Endothelial cell of umbilical vein (primary cell): ENCODE measurements around the gene SPEF2. TPM values are rescaled to one million over a fixed set of nuclear protein-coding genes. Genes with fewer than 3 reads are reported as not detected.
"Not testable (repeated sequence)": the region's sequence is repeated elsewhere in the genome, so short reads cannot be mapped to it uniquely, and the experiment has no call there.

Source experiments
- BruUV-seq: library from RNA; stranded (reverse); fragments of 400-500 nt; replicated peaks from 2 replicates; lab custom pipeline; 2021; lab: Mats Ljungman, UMichigan
- CTCF ChIA-PET: fragments of 300-600, 350-600 bp; sonication (Branson Sonifier 250); formaldehyde crosslinking; loops from one replicate; lab custom pipeline; 2021; ENCODE audit warnings: antibody characterized with exemption, inconsistent platforms; lab: Charles Lee
- POLR2A ChIA-PET: fragments of 300-600, 350-600 bp; sonication (Branson Sonifier 250); formaldehyde crosslinking; loops from one replicate; lab custom pipeline; 2021; ENCODE audit warnings: antibody characterized with exemption, inconsistent platforms; lab: Charles Lee
- DNase-seq: peaks from one replicate; pipeline ENCODE4 v3.0.0-alpha.2; 2011; ENCODE audit warnings: low read depth, low spot score
- FAIRE-seq: peaks from 2 replicates; lab custom pipeline; 2011; peaks lifted over from hg19 to GRCh38; lab: Jason Lieb, UNC
- H2AFZ ChIP-seq: 2 replicates; pipeline ENCODE4 v1.6.0; 2012; ENCODE audit warnings: low read depth, low read length, control low read depth, inconsistent platforms
- H3K27ac ChIP-seq: 2 replicates; pipeline ENCODE4 v1.5.1; 2011; ENCODE audit warnings: low read depth, mild to moderate bottlenecking, control low read depth, low read length, moderate library complexity; ENCODE audit not compliant: insufficient read depth
- H3K27me3 ChIP-seq, 2 experiments: 2 replicates each; pipeline versions ENCODE4 v1.6.0 to v1.6.1; 2011; ENCODE audit warnings: low read length in 2 of 2, mixed read lengths in 1 of 2; ENCODE audit not compliant: control insufficient read depth in 2 of 2, insufficient read depth in 2 of 2
- H3K36me3 ChIP-seq, 2 experiments: 2 replicates in 1 of 2; 3 replicates in 1 of 2; pipeline ENCODE4 v1.5.1; 2011; ENCODE audit warnings: low read length in 2 of 2, mild to moderate bottlenecking in 1 of 2, moderate library complexity in 1 of 2; ENCODE audit not compliant: control insufficient read depth in 2 of 2, insufficient read depth in 2 of 2; ENCODE audit errors: extremely low read depth in 1 of 2
- H3K4me1 ChIP-seq: 3 replicates; pipeline ENCODE4 v1.5.1; 2011; ENCODE audit warnings: mild to moderate bottlenecking, low read length; ENCODE audit not compliant: control insufficient read depth, insufficient read depth; ENCODE audit errors: extremely low read depth
- H3K4me2 ChIP-seq: 2 replicates; pipeline ENCODE4 v1.6.1; 2011; ENCODE audit warnings: low read length, control low read depth, mixed read lengths; ENCODE audit not compliant: insufficient read depth
- H3K4me3 ChIP-seq, 3 experiments: fragments of 200-600 bp in 1 of 3; sonication (generic), shearing (Covaris generic) in 1 of 3; replicated peaks in 1 of 3; 2 replicates each; pipeline ENCODE4 v1.5.1; 2011 to 2016; ENCODE audit warnings: control low read depth in 3 of 3, low read length in 3 of 3, mild to moderate bottlenecking in 2 of 3, inconsistent platforms in 1 of 3, low read depth in 1 of 3, moderate library complexity in 1 of 3; ENCODE audit not compliant: insufficient read depth in 1 of 3
- H3K79me2 ChIP-seq: 2 replicates; pipeline ENCODE4 v1.6.0; 2012; ENCODE audit warnings: low read length, inconsistent platforms; ENCODE audit not compliant: control insufficient read depth, insufficient read depth
- H3K9ac ChIP-seq: replicated peaks from 2 replicates; pipeline ENCODE3; 2011; ENCODE audit warnings: low read length, control low read depth; ENCODE audit not compliant: insufficient read depth; ENCODE audit errors: extremely low read depth
- H3K9me1 ChIP-seq: replicated peaks from 3 replicates; pipeline ENCODE4 v1.6.0; 2011; ENCODE audit warnings: mild to moderate bottlenecking, low read length; ENCODE audit not compliant: control insufficient read depth, insufficient read depth; ENCODE audit errors: extremely low read depth
- H3K9me3 ChIP-seq: replicated peaks from 2 replicates; pipeline ENCODE4 v1.5.1; 2012; ENCODE audit warnings: low read length, inconsistent platforms; ENCODE audit not compliant: control insufficient read depth, insufficient read depth
- H4K20me1 ChIP-seq: replicated peaks from 2 replicates; pipeline ENCODE3; 2011; ENCODE audit warnings: mild to moderate bottlenecking, low read length; ENCODE audit not compliant: control insufficient read depth, insufficient read depth; ENCODE audit errors: extremely low read depth
- EZH2 ChIP-seq: IDR thresholded peaks from 2 replicates; pipeline ENCODE4 v1.6.1; 2012; ENCODE audit warnings: borderline replicate concordance, low read depth, mild to moderate bottlenecking, moderate library complexity, low read length, inconsistent platforms; ENCODE audit not compliant: severe bottlenecking
- FOS ChIP-seq: IDR thresholded peaks from 2 replicates; pipeline ENCODE4 v1.6.1; 2011; ENCODE audit warnings: mild to moderate bottlenecking, low read length, moderate library complexity, borderline replicate concordance; ENCODE audit not compliant: insufficient read depth
- GATA2 ChIP-seq: IDR thresholded peaks from 2 replicates; pipeline ENCODE4 v1.7.0; 2011; ENCODE audit warnings: low read depth, mild to moderate bottlenecking, moderate library complexity, mixed read lengths, low read length; ENCODE audit not compliant: insufficient read length, insufficient read depth
- JUN ChIP-seq: IDR thresholded peaks from 2 replicates; pipeline ENCODE4 v1.6.1; 2011; ENCODE audit warnings: borderline replicate concordance, low read depth; ENCODE audit not compliant: insufficient read length, insufficient read depth
- MYC ChIP-seq: IDR thresholded peaks from one replicate; pipeline ENCODE4 v1.6.1; 2011; ENCODE audit warnings: mild to moderate bottlenecking, low read depth, low read length
- POLR2A ChIP-seq: IDR thresholded peaks from 2 replicates; pipeline ENCODE4 v1.6.1; 2012; ENCODE audit warnings: low read depth, mild to moderate bottlenecking, control low read depth, low read length
- POLR2AphosphoS5 ChIP-seq: IDR thresholded peaks from 2 replicates; pipeline ENCODE4 v1.6.1; 2012; ENCODE audit warnings: low read depth, mild to moderate bottlenecking, control low read depth, low read length, moderate library complexity; ENCODE audit not compliant: insufficient read depth
- dilution Hi-C: fragments of 300-500 bp; cut with MboI; formaldehyde crosslinking; loops from one replicate; pipeline ENCODE4 v1.15.0; 2019; ENCODE audit warnings: low sequenced_read_pairs; ENCODE audit not compliant: extremely low pct_ligation_motif_present
- intact Hi-C: fragments of 100-400 bp; cut with micrococcal nuclease; formaldehyde crosslinking; loops from one replicate; pipeline ENCODE4 v1.10.0; 2022
- polyA plus RNA-seq, 4 experiments: library from polyadenylated mRNA; depleted of rRNA in 3 of 4; stranded (reverse) in 3 of 4; unstranded in 1 of 4; fragments of >200 nt; gene quantifications; 2 replicates each; pipeline versions ENCODE4 v1.2.1 to v1.2.3, GENCODE V29; 2011 to 2012; ENCODE audit warnings: missing spikeins in 1 of 4
- total RNA-seq: library from RNA; stranded (reverse); gene quantifications from 2 replicates; pipeline ENCODE4 v1.2.3, GENCODE V29; 2021
- TF ChIP-seq, protein P1 (sequence below): IDR thresholded peaks from 2 replicates; pipeline ENCODE4 v1.6.1; 2011; ENCODE audit not compliant: insufficient read depth, insufficient read length
- TF ChIP-seq, protein P2 (sequence below), 2 donors: IDR thresholded peaks; 1 replicate in 1 of 2; 2 replicates in 1 of 2; pipeline ENCODE4 v1.5.1; 2011; ENCODE audit warnings: low read length in 2 of 2, mild to moderate bottlenecking in 2 of 2, moderate library complexity in 2 of 2, control low read depth in 1 of 2, inconsistent platforms in 1 of 2, low read depth in 1 of 2; ENCODE audit not compliant: insufficient read depth in 1 of 2; ENCODE audit errors: extremely low read depth in 1 of 2

Gene SPEF2
- total and polyA plus RNA-seq, 2 donors (not counting 3 experiments of a cell fraction or from before 2014, with no cell fraction given): 0.28 to 0.73 TPM

DNA sequence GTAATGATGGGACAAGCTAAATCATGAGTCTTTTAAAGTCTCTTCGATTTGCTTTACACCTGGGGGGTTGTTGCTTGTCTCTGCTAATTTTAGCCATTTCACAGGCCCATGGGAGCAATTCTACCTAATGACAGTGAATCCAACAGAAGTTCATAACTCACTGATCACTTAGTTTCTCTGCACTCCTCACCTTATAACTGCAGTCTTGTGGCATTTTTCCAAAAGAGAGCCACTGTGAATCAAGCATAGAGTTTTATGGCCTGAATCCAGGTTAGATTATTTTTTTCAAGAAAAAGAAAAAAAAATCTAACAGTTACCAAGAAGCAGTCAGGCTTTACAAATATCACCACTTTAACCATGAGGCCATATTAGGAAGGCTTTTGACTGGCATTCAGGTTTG is 237.5 kb downstream of the SPEF2 start:
- H3K9me3 ChIP-seq: no peaks in the 10 kb centered on the region
- H2AFZ ChIP-seq: no peak overlapping the region
- no TSS peak for BruUV-seq
- H3K27ac ChIP-seq: no peak overlapping the region
- TF ChIP-seq POLR2AphosphoS5 (no peak), FOS (no peak), POLR2A (no peak), MYC (no peak), JUN (no peak), GATA2 (no peak), EZH2 (no peak)
- TF ChIP-seq, protein P1, sequence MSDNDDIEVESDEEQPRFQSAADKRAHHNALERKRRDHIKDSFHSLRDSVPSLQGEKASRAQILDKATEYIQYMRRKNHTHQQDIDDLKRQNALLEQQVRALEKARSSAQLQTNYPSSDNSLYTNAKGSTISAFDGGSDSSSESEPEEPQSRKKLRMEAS: no peak
- TF ChIP-seq, protein P2, sequence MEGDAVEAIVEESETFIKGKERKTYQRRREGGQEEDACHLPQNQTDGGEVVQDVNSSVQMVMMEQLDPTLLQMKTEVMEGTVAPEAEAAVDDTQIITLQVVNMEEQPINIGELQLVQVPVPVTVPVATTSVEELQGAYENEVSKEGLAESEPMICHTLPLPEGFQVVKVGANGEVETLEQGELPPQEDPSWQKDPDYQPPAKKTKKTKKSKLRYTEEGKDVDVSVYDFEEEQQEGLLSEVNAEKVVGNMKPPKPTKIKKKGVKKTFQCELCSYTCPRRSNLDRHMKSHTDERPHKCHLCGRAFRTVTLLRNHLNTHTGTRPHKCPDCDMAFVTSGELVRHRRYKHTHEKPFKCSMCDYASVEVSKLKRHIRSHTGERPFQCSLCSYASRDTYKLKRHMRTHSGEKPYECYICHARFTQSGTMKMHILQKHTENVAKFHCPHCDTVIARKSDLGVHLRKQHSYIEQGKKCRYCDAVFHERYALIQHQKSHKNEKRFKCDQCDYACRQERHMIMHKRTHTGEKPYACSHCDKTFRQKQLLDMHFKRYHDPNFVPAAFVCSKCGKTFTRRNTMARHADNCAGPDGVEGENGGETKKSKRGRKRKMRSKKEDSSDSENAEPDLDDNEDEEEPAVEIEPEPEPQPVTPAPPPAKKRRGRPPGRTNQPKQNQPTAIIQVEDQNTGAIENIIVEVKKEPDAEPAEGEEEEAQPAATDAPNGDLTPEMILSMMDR (IDR thresholded peaks at IDR 0.05; ENCODE audit: extremely low read depth in 1 of 2, insufficient read depth in 1 of 2, low read depth in 1 of 2, low read length in 2 of 2): no peak
- no peak overlapping the region for H3K4me3 ChIP-seq
- DNase-seq (no peak), FAIRE-seq (no peak)
- H3K27me3 ChIP-seq: no peaks in the 10 kb centered on the region
- intact Hi-C loops: no loop called here
- CTCF ChIA-PET: no interaction called here
- peaks cover 24% of the 10 kb centered on the region for H3K4me1 ChIP-seq
- H3K36me3 ChIP-seq: no peaks in the 10 kb centered on the region
- POLR2A ChIA-PET: no interaction called here
- no peak overlapping the region for H3K9ac ChIP-seq
- no peaks in the 10 kb centered on the region for H3K79me2 ChIP-seq
- H3K4me2 ChIP-seq: no peak overlapping the region
- dilution Hi-C loops: no loop called here
- H3K9me1 ChIP-seq: no peaks in the 10 kb centered on the region
- H4K20me1 ChIP-seq: no peaks in the 10 kb centered on the region

DNA sequence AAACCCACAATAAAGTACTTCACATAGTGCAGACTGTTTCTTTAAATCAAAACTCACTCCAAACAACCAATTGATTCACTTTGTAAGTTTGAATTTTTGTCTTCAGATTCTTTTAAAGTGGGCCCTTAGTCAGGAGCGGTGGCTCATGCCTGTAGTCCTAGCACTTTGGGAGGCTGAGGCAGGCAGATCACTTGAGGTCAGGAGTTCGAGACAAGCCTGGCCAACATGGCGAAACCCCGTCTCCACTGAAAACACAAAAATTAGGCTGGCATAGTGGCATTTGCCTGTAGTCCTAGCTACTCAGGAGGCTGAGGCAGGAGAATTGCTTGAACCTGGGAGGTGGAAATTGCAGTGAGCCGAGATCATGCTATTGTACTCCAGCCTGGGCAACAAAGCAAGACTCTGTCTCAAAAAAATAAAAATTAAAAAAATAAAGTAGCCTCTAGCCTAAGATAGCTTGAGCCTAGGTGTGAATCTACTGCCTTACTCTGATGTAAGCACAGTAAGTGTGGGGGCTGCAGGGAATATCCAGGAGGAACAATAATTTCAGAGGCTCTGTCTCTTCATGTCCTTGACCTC is 238.6 kb downstream of the SPEF2 start:
- DNase-seq, FAIRE-seq, BruUV-seq, H3K9me3 ChIP-seq, dilution Hi-C loops, H3K79me2 ChIP-seq, H3K9me1 ChIP-seq, H3K4me3 ChIP-seq, H3K27me3 ChIP-seq, H3K9ac ChIP-seq, POLR2A ChIA-PET, H3K36me3 ChIP-seq, H4K20me1 ChIP-seq: not testable (repeated sequence)
- Histone ChIP-seq H2AFZ (peak overlapping the region; percentile 92), H3K4me1 (peaks cover 24% of the 10 kb centered on the region), H3K4me2 (peak overlapping the region; percentile 71), H3K27ac (peak overlapping the region; percentile 68)
- CTCF ChIA-PET: interaction anchor here (2.3 to 4.3 kb wide), 3 partner anchors 68 to 205 kb away, joined by 8 to 16 read pairs (median 14); no protein-coding TSS in a partner anchor
- intact Hi-C loops: loop anchor here (2.0 kb wide), 1 partner anchor 73 kb away; no protein-coding TSS in a partner anchor
